ENCODE data around the gene ZSWIM7. TPM values are rescaled to one million over a fixed set of nuclear protein-coding genes. Genes with fewer than 3 reads are reported as not detected.

ZSWIM7 gene
- total and polyA plus RNA-seq, 2 of the 4 experiments (the other 2 are of a cell fraction): 6.8 to 12.1 TPM

DNA sequence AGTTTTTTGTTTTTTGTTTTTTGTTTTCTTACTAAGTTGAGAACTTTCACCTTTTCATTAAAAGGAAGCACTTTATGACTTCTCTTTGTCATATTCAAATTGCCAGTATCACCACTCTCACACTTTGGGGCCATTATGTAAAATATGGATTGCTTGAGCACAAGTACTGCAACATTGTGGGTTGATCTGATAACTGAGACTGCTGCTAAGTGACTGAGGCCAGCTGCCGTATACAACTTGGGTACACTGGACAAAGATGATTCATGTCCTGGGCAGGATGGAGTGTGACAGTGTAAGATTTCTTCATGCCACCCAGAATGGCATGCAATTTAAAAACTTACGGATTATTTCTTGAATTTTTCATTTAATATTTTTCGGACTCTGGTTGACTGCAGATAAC, 7.9 kb upstream of the ZSWIM7 start:
- ATAC-seq (ENCODE audit: low read depth) (0 out of 2 replicates have a peak, but pooled peaks have one; percentile 28), DNase-seq (no peak)
- WGBS, 2 experiments (ENCODE audit: extremely low coverage in 2 of 2, insufficient read length in 1 of 2): no CpG with 5 or more reads among the region's 3 CpGs
- ChIA-PET CTCF (no interaction called here), POLR2A (ENCODE audit: unreplicated experiment) (no interaction called here)
- Histone ChIP-seq H3K4ac (ENCODE audit: low read depth, low read length) (no peak overlapping the region), H2AK9ac (replicated peaks; ENCODE audit: low read depth, low read length, poor library complexity) (no peak overlapping the region), H2AK5ac (ENCODE audit: low read depth, low read length) (no peak overlapping the region), H4K20me1 (ENCODE audit: insufficient read depth, low read length) (no peaks in the 10 kb centered on the region; the same call in 1 of the 2 replicates), H4K8ac (ENCODE audit: low read depth in 2 of 2, low read length in 2 of 2) (no peak overlapping the region), H2BK15ac (ENCODE audit: low read depth, low read length) (no peak overlapping the region), H3K4me1 (ENCODE audit: control insufficient read depth, insufficient read depth, low read length) (peaks cover 3% of the 10 kb centered on the region), H3K9me1 (ENCODE audit: insufficient read depth, low read length) (peaks cover 9% of the 10 kb centered on the region), H3K14ac (replicated peaks; ENCODE audit: low read depth, low read length) (no peak overlapping the region), H3K4me3 (ENCODE audit: insufficient read depth, low read depth, low read length) (no peak overlapping the region), H2BK5ac (ENCODE audit: low read depth, low read length, poor library complexity, severe bottlenecking) (no peak overlapping the region), H4K5ac (ENCODE audit: low read depth, low read length) (no peak overlapping the region), H3K18ac (ENCODE audit: low read depth, low read length) (no peak overlapping the region), H2AFZ (replicated peaks; ENCODE audit: low read length, poor library complexity) (no peak overlapping the region), H2BK20ac (ENCODE audit: low read depth, low read length) (no peak overlapping the region), H3K9me3 (ENCODE audit: control insufficient read depth, insufficient read depth, low read length) (no peaks in the 10 kb centered on the region), H3K4me2 (ENCODE audit: low read depth, low read length) (no peak overlapping the region), H3K79me1 (ENCODE audit: low read depth in 1 of 2, low read length in 2 of 2) (peaks cover 18 to 50% of the 10 kb centered on the region in 2 experiments), H3K9ac (ENCODE audit: low read depth, low read length) (no peak overlapping the region), H3K27me3 (ENCODE audit: control insufficient read depth, insufficient read depth, low read length) (no peaks in the 10 kb centered on the region), H3K36me3 (ENCODE audit: control insufficient read depth, insufficient read depth, low read length) (peaks cover 33% of the 10 kb centered on the region), H4K91ac (ENCODE audit: insufficient read depth, low read depth, low read length) (no peak overlapping the region), H3K23ac (ENCODE audit: low read depth, low read length) (no peak overlapping the region), H3K27ac (ENCODE audit: insufficient read depth, low read length) (no peak overlapping the region), H3K56ac (ENCODE audit: extremely low read depth, insufficient read depth, low read length) (no peak overlapping the region), H2BK120ac (ENCODE audit: low read depth, low read length) (no peak overlapping the region)
- no TSS peak for BruUV-seq (replicated peaks)
- in situ Hi-C loops (cut with MboI; ENCODE audit: low sequenced_read_pairs) (no loop called here), dilution Hi-C loops (cut with HindIII; ENCODE audit: low sequenced_read_pairs, unreplicated experiment) (no loop called here), intact Hi-C loops (cut with micrococcal nuclease) (no loop called here)
- TF ChIP-seq RAD21 (IDR thresholded peaks at IDR 0.05; ENCODE audit: low read length) (no peak), CEBPB (IDR thresholded peaks at IDR 0.05; ENCODE audit: low read depth, low read length) (no peak), MXI1 (IDR thresholded peaks at IDR 0.05; ENCODE audit: borderline replicate concordance, low read depth, low read length) (no peak), RFX5 (IDR thresholded peaks at IDR 0.05; ENCODE audit: low read depth, low read length) (no peak), POLR2A (IDR thresholded peaks at IDR 0.05; ENCODE audit: low read depth, low read length) (no peak), FOS (IDR thresholded peaks at IDR 0.05; ENCODE audit: low read depth, low read length) (no peak), MAFK (IDR thresholded peaks at IDR 0.05; ENCODE audit: low read depth, low read length) (no peak), MAZ (IDR thresholded peaks at IDR 0.05; ENCODE audit: borderline replicate concordance, low read depth, low read length) (no peak), CHD1 (IDR thresholded peaks at IDR 0.05; ENCODE audit: low read depth, low read length) (no peak), BHLHE40 (IDR thresholded peaks at IDR 0.05; ENCODE audit: low read depth, low read length) (no peak), NFE2L2 (IDR thresholded peaks at IDR 0.05; ENCODE audit: low read depth, low read length) (no peak), SMC3 (IDR thresholded peaks at IDR 0.05; ENCODE audit: low read depth, low read length) (no peak), RCOR1 (IDR thresholded peaks at IDR 0.05; ENCODE audit: insufficient replicate concordance, low read length) (no peak)
- TF ChIP-seq, protein P1, sequence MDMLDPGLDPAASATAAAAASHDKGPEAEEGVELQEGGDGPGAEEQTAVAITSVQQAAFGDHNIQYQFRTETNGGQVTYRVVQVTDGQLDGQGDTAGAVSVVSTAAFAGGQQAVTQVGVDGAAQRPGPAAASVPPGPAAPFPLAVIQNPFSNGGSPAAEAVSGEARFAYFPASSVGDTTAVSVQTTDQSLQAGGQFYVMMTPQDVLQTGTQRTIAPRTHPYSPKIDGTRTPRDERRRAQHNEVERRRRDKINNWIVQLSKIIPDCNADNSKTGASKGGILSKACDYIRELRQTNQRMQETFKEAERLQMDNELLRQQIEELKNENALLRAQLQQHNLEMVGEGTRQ (IDR thresholded peaks at IDR 0.05; ENCODE audit: low read depth, low read length): no peak
- TF ChIP-seq, protein P2, sequence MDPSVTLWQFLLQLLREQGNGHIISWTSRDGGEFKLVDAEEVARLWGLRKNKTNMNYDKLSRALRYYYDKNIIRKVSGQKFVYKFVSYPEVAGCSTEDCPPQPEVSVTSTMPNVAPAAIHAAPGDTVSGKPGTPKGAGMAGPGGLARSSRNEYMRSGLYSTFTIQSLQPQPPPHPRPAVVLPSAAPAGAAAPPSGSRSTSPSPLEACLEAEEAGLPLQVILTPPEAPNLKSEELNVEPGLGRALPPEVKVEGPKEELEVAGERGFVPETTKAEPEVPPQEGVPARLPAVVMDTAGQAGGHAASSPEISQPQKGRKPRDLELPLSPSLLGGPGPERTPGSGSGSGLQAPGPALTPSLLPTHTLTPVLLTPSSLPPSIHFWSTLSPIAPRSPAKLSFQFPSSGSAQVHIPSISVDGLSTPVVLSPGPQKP (IDR thresholded peaks at IDR 0.05; ENCODE audit: borderline replicate concordance, low read depth, low read length): no peak

All from IMR-90 (cell line).